HepG2 (cell line): Measurements from ENCODE around the gene RAB9A.

ENCODE experiments used
- CTCF ChIP-seq: sonication (generic); formaldehyde crosslinking; IDR thresholded peaks from 2 replicates; pipeline ENCODE4 v1.5.0; 2020; ENCODE audit warnings: mild to moderate bottlenecking, missing genetic modification reagents, moderate library complexity
- POLR2A ChIP-seq, 2 experiments: IDR thresholded peaks; 2 replicates each; pipeline ENCODE4 v1.6.1; 2011; ENCODE audit warnings: low read depth in 2 of 2, low read length in 2 of 2, mild to moderate bottlenecking in 1 of 2, moderate library complexity in 1 of 2; ENCODE audit not compliant: insufficient read depth in 1 of 2
- ZBTB2 ChIP-seq: sonication (generic); formaldehyde crosslinking; IDR thresholded peaks from 2 replicates; pipeline ENCODE4 v1.8.0; 2022; ENCODE audit warnings: low read depth, missing genetic modification reagents
- ZNF709 ChIP-seq: sonication (generic); formaldehyde crosslinking; IDR thresholded peaks from 2 replicates; pipeline ENCODE4 v1.5.0; 2020; ENCODE audit warnings: mild to moderate bottlenecking, missing genetic modification reagents

GRCh38 chrX:13687203-13687602, 1.7 kb upstream of the RAB9A start:
- TF ChIP-seq CTCF (CRISPR knock-in tag) = no peak
- TF ChIP-seq ZBTB2 (CRISPR knock-in tag) = no peak
- TF ChIP-seq POLR2A (IDR thresholded peaks at IDR 0.05; ENCODE audit: insufficient read depth in 1 of 2, low read depth in 2 of 2, low read length in 2 of 2) = no peak
- no peak for TF ChIP-seq ZNF709 (CRISPR knock-in tag)
